Pons (tissue), 1 donor: Measurements from ENCODE around the gene KRT85.
"Not testable (repeated sequence)": the region's sequence is repeated elsewhere in the genome, so short reads cannot be mapped to it uniquely, and the experiment has no call there.

Experiments used
- DNase-seq: peaks from one replicate; pipeline ENCODE4 v3.0.0-alpha.2; 2016; ENCODE audit warnings: low spot score

The KRT85 gene

GRCh38 chr12:52366738-52367485, at the start of gene KRT85:
Gene KRT85, minus strand, starts transcription at chr12:52367481. Its CDS starts 76 bp downstream, at chr12:52367405.
- DNase-seq, result no peak

GRCh38 chr12:52416795-52417194, 49.5 kb upstream of the KRT85 start:
- DNase-seq, result no peak

GRCh38 chr12:52415870-52416750, 48.8 kb upstream of the KRT85 start:
- peak; percentile 3 for DNase-seq

- DNase-seq, result no peak
Observed at GRCh38 chr12:52414936-52415335, 47.7 kb upstream of the KRT85 start.

- no peak for DNase-seq
Observed at GRCh38 chr12:52413782-52414345, 46.6 kb upstream of the KRT85 start.

GRCh38 chr12:52413202-52413601, 45.9 kb upstream of the KRT85 start:
- no peak for DNase-seq

- no peak for DNase-seq
Observed at GRCh38 chr12:52411815-52412214, 44.5 kb upstream of the KRT85 start.

- not testable (repeated sequence) for DNase-seq
Observed at GRCh38 chr12:52410589-52411248, 43.4 kb upstream of the KRT85 start.

- no peak for DNase-seq
Observed at GRCh38 chr12:52407918-52408317, 40.6 kb upstream of the KRT85 start.

- DNase-seq, result no peak
Observed at GRCh38 chr12:52405922-52406385, 38.7 kb upstream of the KRT85 start, which contains the start of gene KRT82. Gene KRT82, minus strand, starts transcription at chr12:52406335. Its CDS starts 58 bp downstream, at chr12:52406277.

GRCh38 chr12:52404951-52405350, 37.7 kb upstream of the KRT85 start:
- DNase-seq, result no peak

- DNase-seq, result no peak
Observed at GRCh38 chr12:52403561-52403960, 36.3 kb upstream of the KRT85 start.

- DNase-seq, result no peak
Observed at GRCh38 chr12:52402873-52403540, 35.7 kb upstream of the KRT85 start.

GRCh38 chr12:52402377-52402776, 35.1 kb upstream of the KRT85 start:
- DNase-seq, result no peak

GRCh38 chr12:52401926-52402325, 34.6 kb upstream of the KRT85 start:
- no peak for DNase-seq

GRCh38 chr12:52401526-52401925, 34.2 kb upstream of the KRT85 start:
- no peak for DNase-seq

- DNase-seq, result no peak
Observed at GRCh38 chr12:52400906-52401305, 33.6 kb upstream of the KRT85 start.

GRCh38 chr12:52399756-52400155, 32.5 kb upstream of the KRT85 start:
- DNase-seq, result no peak

- DNase-seq, result no peak
Observed at GRCh38 chr12:52398176-52398575, 30.9 kb upstream of the KRT85 start.

GRCh38 chr12:52396656-52397055, 29.4 kb upstream of the KRT85 start:
- no peak for DNase-seq

GRCh38 chr12:52395761-52396434, 28.6 kb upstream of the KRT85 start:
- no peak for DNase-seq
